KBM-7 (cell line): ENCODE measurements around the gene FIBIN.

ENCODE experiments used
- DNase-seq: peaks from one replicate; pipeline ENCODE4 v3.0.0-alpha.2; 2015
- in situ Hi-C: fragments of 300-500 bp; cut with MboI; formaldehyde crosslinking; loops from 2 replicates; pipeline ENCODE4 v1.14.3; 2020; ENCODE audit warnings: low sequenced_read_pairs, low pct_unique_long_range_greater_than_20kb, mixed read lengths

The FIBIN gene

GRCh38 chr11:27013781-27014361 lies 20.0 kb downstream of the FIBIN start:
- in situ Hi-C loops: no loop called here
- no peak for DNase-seq

GRCh38 chr11:27018902-27019529 lies 25.1 kb downstream of the FIBIN start:
- in situ Hi-C loops: no loop called here
- DNase-seq: no peak

DNA sequence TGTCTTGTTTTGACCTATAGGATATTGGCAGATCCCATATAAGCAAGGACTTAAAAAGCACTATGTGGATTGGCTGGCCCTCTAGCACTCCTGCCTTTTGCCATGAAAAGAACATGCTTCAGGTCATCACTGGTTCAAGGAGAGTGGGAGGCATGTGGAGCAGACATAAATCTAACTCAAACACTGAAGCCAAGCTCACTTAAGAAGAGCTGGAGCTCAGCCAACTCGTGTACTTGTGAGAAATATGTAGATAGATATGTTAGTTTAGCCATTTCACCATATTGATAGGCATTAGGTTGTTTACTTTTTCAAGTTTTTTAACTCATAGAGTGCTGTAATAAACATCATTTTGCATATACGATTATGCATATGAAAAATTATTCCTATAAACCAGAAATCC lies 26.8 kb downstream of the FIBIN start:
- in situ Hi-C loops: no loop called here
- DNase-seq: no peak

DNA sequence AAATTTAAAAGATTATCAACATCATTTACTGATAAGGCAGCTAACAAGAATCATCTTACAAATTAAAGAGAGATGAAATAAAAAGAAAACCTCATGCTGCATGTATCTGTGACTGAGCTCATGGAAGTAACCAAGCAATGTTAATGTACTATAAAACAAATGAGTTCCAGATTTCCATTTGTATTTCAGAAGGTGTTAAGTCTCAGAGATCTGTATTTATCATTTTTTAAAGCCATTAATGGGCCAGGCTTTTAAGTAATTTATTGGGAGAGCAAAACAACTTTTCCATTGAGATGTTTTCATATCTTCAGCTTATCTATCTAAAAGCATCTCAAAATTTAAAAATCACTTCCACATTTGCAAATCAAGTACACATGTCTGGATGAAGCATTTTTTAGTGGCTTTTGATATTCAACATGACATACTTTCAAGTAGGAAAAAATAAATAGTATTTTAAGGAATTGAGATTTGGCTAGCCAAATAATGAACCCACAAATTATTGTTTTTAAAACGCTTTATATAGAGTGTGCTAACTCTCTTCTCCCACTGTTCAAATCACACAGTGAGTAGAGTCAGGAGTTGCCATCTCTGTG lies 28.8 kb downstream of the FIBIN start:
- in situ Hi-C loops: no loop called here
- no peak for DNase-seq

GRCh38 chr11:27024865-27025264 lies 31.0 kb downstream of the FIBIN start:
- no peak for DNase-seq
- in situ Hi-C loops: no loop called here

GRCh38 chr11:27025312-27025955 lies 31.5 kb downstream of the FIBIN start:
- no peak for DNase-seq
- in situ Hi-C loops: no loop called here

- no peak for DNase-seq
- in situ Hi-C loops: no loop called here
Measured at GRCh38 chr11:27025957-27026733, 32.2 kb downstream of the FIBIN start.

DNA sequence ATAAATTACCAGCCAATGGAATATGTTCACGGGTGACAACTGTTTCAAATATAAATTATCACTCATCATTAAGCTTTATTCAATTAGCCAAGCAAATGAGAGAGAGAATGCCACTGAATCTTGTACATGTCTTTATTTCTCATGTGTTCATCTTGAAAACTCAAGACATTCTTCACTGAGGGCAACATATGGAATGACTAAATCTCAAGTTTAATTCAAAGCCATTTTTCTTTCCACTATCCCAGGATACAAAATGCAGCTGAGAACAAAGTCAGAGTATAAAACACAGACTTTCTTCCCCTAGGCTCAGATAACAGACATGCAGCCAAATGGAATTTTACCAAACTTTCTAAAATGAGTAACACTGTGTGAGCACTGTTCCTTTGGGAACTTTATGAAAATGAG lies 34.7 kb downstream of the FIBIN start:
- DNase-seq: no peak
- in situ Hi-C loops: no loop called here

GRCh38 chr11:27029966-27030365 lies 36.1 kb downstream of the FIBIN start:
- DNase-seq: no peak
- in situ Hi-C loops: no loop called here

GRCh38 chr11:27031754-27032153 lies 37.8 kb downstream of the FIBIN start:
- in situ Hi-C loops: no loop called here
- DNase-seq: no peak

GRCh38 chr11:27039873-27040272 lies 46.0 kb downstream of the FIBIN start:
- in situ Hi-C loops: no loop called here
- no peak for DNase-seq

DNA sequence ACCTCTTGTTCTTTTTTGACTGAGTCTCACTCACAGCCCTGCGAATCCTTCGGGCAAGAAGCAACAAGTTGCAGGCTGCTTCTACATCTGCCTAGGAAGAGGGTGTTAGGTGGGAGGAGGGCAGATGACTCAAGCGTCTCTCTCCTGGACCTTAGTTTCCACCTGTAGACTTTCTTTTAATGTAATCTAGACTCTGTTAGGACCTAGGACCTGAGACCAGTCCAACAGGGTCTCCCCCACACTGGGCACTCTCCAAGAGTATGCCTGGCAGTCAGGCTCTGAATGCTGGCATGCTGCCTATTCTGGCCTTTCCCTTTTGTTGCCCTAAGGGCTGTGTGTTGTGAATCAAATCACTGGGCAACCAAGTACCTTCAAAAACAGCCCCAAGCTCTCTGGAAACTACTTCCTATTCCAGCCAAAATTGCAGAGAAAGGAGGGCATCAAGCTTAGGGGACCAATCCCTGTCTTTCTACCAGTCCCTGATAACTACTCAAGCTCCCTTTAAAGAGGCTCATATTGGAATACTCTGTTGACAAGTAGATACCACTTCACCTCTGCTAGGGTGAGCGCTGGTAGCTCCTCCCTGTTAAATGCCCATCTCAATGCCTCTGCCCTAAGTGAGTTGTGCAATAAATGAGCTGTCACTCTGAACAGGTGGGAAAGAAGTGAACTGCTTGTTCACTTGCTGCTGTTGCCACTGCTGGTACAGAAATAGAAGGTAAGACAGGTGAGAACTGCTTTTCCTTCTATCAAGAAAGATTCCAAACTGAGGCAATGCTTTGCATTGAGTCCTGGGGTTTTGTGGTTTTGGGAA lies 46.6 kb downstream of the FIBIN start, which contains the start of gene BBOX1:
Gene BBOX1, plus strand, starts transcription at position 514 of the 814 bp plus-strand sequence. CDS start 14,616 bp downstream, outside the sequence.
- in situ Hi-C loops: no loop called here
- no peak for DNase-seq

DNA sequence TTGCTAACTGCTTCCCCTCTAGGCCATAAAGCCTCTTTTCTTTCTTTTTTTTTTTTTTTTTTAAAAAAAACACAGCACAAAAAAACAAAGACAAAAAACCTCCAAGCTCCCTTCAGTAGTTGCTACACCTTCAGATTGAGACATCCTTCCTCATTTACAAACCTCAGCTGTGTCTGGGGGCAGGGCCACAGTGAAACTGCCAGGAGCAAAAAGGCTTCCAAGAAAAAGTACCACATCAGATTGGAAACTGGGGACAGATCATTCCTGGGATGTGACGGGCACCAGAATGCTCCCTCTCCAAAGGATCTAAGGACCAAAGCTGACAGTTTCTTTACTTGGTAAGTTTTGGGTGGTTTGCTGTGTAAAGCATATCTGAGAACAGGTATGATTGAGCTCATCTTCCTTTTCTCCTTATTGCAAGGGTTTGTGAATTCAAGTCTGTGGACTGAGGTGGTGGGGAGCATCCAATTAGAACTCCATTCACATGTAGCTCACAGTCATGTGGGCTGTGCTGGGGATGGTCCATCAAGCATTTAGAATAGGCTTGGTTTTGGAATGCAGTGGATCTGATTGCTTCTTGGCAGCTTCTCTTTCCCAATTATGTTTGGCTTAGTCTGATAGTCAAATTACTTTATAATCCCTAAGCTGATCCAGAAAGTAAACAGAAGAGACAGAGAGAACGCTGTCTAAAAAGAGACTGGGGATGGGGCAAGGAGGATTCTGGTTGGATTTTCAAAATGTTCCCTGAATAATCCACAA lies 47.4 kb downstream of the FIBIN start:
- DNase-seq: no peak

More for the DNA sequence above, 47.4 kb downstream of the FIBIN start:
- in situ Hi-C loops: no loop called here
